Breast epithelium (tissue), 3 donors: ENCODE data around the gene NUMB.

ENCODE experiments used
- POLR2A ChIP-seq: fragments of 450-650 bp; IDR thresholded peaks from one replicate; pipeline ENCODE4 v1.6.1; 2016; ENCODE audit warnings: antibody characterized with exemption, mild to moderate bottlenecking, moderate library complexity
- TF ChIP-seq, protein P1 (sequence below), 3 donors: fragments of 450-650 bp; IDR thresholded peaks; one replicate each; pipeline ENCODE4 v1.5.1; 2016 to 2017; ENCODE audit warnings: antibody characterized with exemption in 3 of 3, mild to moderate bottlenecking in 3 of 3, moderate library complexity in 3 of 3

DNA sequence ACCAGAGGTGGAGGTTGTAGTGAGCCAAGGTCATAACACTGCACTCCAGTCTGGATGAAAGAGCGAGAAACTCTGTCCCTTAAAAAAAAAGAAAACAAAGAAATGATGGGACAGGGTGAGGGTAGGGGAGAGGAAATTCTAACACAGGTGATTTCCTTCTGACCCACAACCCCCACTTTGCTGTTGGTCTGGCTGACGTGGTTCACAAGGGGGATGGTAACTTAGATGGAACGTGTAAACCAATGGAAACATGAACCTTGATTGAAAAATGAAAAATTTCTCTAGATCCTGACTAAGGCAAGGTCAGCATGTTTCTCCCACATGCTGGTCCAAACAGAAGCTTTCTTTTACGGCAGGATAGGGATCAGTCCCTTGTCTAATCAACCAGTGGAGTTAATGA, 16.6 kb upstream of the NUMB start:
- TF ChIP-seq, protein P1, sequence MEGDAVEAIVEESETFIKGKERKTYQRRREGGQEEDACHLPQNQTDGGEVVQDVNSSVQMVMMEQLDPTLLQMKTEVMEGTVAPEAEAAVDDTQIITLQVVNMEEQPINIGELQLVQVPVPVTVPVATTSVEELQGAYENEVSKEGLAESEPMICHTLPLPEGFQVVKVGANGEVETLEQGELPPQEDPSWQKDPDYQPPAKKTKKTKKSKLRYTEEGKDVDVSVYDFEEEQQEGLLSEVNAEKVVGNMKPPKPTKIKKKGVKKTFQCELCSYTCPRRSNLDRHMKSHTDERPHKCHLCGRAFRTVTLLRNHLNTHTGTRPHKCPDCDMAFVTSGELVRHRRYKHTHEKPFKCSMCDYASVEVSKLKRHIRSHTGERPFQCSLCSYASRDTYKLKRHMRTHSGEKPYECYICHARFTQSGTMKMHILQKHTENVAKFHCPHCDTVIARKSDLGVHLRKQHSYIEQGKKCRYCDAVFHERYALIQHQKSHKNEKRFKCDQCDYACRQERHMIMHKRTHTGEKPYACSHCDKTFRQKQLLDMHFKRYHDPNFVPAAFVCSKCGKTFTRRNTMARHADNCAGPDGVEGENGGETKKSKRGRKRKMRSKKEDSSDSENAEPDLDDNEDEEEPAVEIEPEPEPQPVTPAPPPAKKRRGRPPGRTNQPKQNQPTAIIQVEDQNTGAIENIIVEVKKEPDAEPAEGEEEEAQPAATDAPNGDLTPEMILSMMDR (IDR thresholded peaks at IDR 0.05) = no peak
- no peak for TF ChIP-seq POLR2A
